Astrocyte (in vitro differentiated cells and primary cell): Measurements from ENCODE around the gene HLF. TPM values are rescaled to one million over a fixed set of nuclear protein-coding genes. Genes with fewer than 3 reads are reported as not detected.

Source experiments
- DNase-seq: peaks from one replicate; pipeline ENCODE4 v3.0.0-alpha.2; 2010; ENCODE audit warnings: low read depth
- FAIRE-seq: peaks from 2 replicates; lab custom pipeline; 2011; peaks lifted over from hg19 to GRCh38; lab: Jason Lieb, UNC
- H2AFZ ChIP-seq: 2 replicates; pipeline ENCODE4 v1.6.0; 2012; ENCODE audit warnings: low read depth, low read length, inconsistent platforms
- H3K27ac ChIP-seq: 2 replicates; pipeline ENCODE4 v1.5.1; 2011; ENCODE audit warnings: low read depth, low read length, inconsistent platforms
- H3K27me3 ChIP-seq: 2 replicates; pipeline ENCODE4 v1.6.0; 2011; ENCODE audit warnings: low read length, inconsistent platforms; ENCODE audit not compliant: insufficient read depth
- H3K36me3 ChIP-seq: 2 replicates; pipeline ENCODE4 v1.5.1; 2011; ENCODE audit warnings: low read length, inconsistent platforms; ENCODE audit not compliant: insufficient read depth
- H3K4me1 ChIP-seq: 2 replicates; pipeline ENCODE4 v1.5.1; 2011; ENCODE audit warnings: low read length, inconsistent platforms; ENCODE audit not compliant: insufficient read depth
- H3K4me2 ChIP-seq: 2 replicates; pipeline ENCODE4 v1.6.0; 2012; ENCODE audit warnings: low read length, inconsistent platforms
- H3K4me3 ChIP-seq: 2 replicates; pipeline ENCODE4 v1.5.1; 2011; ENCODE audit warnings: low read depth, mild to moderate bottlenecking, low read length, inconsistent platforms; ENCODE audit not compliant: insufficient read depth
- H3K79me2 ChIP-seq: 2 replicates; pipeline ENCODE4 v1.6.0; 2012; ENCODE audit warnings: mild to moderate bottlenecking, low read length, inconsistent platforms; ENCODE audit not compliant: insufficient read depth
- H3K9ac ChIP-seq: 2 replicates; pipeline ENCODE4 v1.6.0; 2012; ENCODE audit warnings: mild to moderate bottlenecking, low read length, inconsistent platforms
- H3K9me3 ChIP-seq: 2 replicates; pipeline ENCODE4 v1.5.1; 2012; ENCODE audit warnings: low read depth, mild to moderate bottlenecking, low read length, inconsistent platforms; ENCODE audit not compliant: insufficient read depth
- H4K20me1 ChIP-seq: 2 replicates; pipeline ENCODE4 v1.6.0; 2012; ENCODE audit warnings: low read length, inconsistent platforms; ENCODE audit not compliant: insufficient read depth
- H3K27ac Mint-ChIP-seq: one replicate; pipeline ENCODE4 v1.8.0; 2021; ENCODE audit warnings: mild to moderate bottlenecking, mixed read lengths; ENCODE audit not compliant: unreplicated experiment
- H3K27me3 Mint-ChIP-seq: one replicate; pipeline ENCODE4 v1.8.0; 2021; ENCODE audit warnings: low read depth, mixed read lengths; ENCODE audit not compliant: unreplicated experiment
- H3K36me3 Mint-ChIP-seq: one replicate; pipeline ENCODE4 v1.8.0; 2021; ENCODE audit warnings: low read depth, mixed read lengths; ENCODE audit not compliant: unreplicated experiment
- H3K4me1 Mint-ChIP-seq: one replicate; pipeline ENCODE4 v1.8.0; 2021; ENCODE audit warnings: low read depth, mixed read lengths; ENCODE audit not compliant: unreplicated experiment
- H3K4me3 Mint-ChIP-seq: one replicate; pipeline ENCODE4 v1.8.0; 2021; ENCODE audit warnings: mild to moderate bottlenecking, moderate library complexity, mixed read lengths; ENCODE audit not compliant: unreplicated experiment
- H3K9me3 Mint-ChIP-seq: one replicate; pipeline ENCODE4 v1.8.0; 2021; ENCODE audit warnings: mild to moderate bottlenecking, mixed read lengths; ENCODE audit not compliant: unreplicated experiment
- EZH2 ChIP-seq: IDR thresholded peaks from 2 replicates; pipeline ENCODE4 v1.6.1; 2012; ENCODE audit warnings: mild to moderate bottlenecking, low read length, inconsistent platforms; ENCODE audit not compliant: insufficient read depth
- total RNA-seq: library from RNA; stranded (reverse); gene quantifications from 2 replicates; pipeline ENCODE4 v1.2.1, GENCODE V29; 2021
- TF ChIP-seq, protein P1 (sequence below): IDR thresholded peaks from 2 replicates; pipeline ENCODE4 v1.5.1; 2011; ENCODE audit warnings: low read depth, mild to moderate bottlenecking, inconsistent platforms, low read length, moderate library complexity; ENCODE audit not compliant: insufficient read depth

Gene HLF
- total RNA-seq, 1 donor from 2014 or later = not detected

DNA sequence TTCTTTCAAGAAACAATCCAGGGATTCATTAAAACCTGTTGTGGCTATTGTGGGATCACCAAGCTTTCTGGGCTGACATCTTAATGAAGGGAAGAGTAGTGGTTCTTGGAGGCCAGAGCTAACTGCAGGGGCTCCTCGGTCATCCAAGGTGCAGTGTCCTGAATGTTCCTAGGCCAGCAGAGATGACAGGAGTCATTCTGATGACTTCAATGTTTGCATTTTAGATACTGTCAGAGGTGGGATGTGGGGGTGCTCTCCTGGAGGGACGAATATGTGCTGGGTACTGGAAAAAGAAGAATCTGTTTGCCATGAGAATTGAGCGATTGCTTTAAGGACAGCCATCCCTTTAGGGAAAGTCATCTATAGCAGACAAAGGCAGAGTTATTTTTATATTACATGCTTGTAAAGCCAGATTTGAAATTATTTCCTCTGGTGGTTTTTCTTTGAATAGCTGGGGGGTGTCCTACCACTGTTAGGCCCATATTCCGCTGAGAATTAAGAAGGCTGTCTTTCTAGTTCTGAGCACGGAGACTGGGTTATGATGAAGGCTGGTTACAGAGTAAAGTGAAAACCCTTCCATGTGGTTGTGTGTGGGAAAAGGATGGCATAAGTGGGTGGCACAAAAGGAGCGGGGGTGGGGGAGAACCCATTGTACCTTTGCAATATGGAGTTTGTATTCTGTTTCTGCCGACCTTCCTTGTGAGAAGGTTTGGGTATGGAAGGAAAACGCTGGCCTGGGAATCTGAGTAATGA, 7.4 kb downstream of the HLF start:
- Histone ChIP-seq H3K9ac (no peak overlapping the region), H3K79me2 (no peaks in the 10 kb centered on the region), H2AFZ (no peak overlapping the region), H3K4me3 (no peak overlapping the region), H3K27me3 (peaks cover 5% of the 10 kb centered on the region), H3K4me2 (no peak overlapping the region), H3K4me1 (peaks cover 5% of the 10 kb centered on the region), H3K9me3 (no peaks in the 10 kb centered on the region), H3K27ac (no peak overlapping the region), H4K20me1 (no peaks in the 10 kb centered on the region), H3K36me3 (no peaks in the 10 kb centered on the region)
- DNase-seq = no peak
- no peak overlapping the region for H3K4me3 Mint-ChIP-seq
- no peak overlapping the region for H3K27ac Mint-ChIP-seq
- no peak for FAIRE-seq
- no peaks in the 10 kb centered on the region for H3K9me3 Mint-ChIP-seq
- H3K4me1 Mint-ChIP-seq = no peaks in the 10 kb centered on the region
- no peaks in the 10 kb centered on the region for H3K36me3 Mint-ChIP-seq
- TF ChIP-seq, protein P1, sequence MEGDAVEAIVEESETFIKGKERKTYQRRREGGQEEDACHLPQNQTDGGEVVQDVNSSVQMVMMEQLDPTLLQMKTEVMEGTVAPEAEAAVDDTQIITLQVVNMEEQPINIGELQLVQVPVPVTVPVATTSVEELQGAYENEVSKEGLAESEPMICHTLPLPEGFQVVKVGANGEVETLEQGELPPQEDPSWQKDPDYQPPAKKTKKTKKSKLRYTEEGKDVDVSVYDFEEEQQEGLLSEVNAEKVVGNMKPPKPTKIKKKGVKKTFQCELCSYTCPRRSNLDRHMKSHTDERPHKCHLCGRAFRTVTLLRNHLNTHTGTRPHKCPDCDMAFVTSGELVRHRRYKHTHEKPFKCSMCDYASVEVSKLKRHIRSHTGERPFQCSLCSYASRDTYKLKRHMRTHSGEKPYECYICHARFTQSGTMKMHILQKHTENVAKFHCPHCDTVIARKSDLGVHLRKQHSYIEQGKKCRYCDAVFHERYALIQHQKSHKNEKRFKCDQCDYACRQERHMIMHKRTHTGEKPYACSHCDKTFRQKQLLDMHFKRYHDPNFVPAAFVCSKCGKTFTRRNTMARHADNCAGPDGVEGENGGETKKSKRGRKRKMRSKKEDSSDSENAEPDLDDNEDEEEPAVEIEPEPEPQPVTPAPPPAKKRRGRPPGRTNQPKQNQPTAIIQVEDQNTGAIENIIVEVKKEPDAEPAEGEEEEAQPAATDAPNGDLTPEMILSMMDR = no peak
- TF ChIP-seq EZH2 = no peak
- H3K27me3 Mint-ChIP-seq = peaks cover 35% of the 10 kb centered on the region

DNA sequence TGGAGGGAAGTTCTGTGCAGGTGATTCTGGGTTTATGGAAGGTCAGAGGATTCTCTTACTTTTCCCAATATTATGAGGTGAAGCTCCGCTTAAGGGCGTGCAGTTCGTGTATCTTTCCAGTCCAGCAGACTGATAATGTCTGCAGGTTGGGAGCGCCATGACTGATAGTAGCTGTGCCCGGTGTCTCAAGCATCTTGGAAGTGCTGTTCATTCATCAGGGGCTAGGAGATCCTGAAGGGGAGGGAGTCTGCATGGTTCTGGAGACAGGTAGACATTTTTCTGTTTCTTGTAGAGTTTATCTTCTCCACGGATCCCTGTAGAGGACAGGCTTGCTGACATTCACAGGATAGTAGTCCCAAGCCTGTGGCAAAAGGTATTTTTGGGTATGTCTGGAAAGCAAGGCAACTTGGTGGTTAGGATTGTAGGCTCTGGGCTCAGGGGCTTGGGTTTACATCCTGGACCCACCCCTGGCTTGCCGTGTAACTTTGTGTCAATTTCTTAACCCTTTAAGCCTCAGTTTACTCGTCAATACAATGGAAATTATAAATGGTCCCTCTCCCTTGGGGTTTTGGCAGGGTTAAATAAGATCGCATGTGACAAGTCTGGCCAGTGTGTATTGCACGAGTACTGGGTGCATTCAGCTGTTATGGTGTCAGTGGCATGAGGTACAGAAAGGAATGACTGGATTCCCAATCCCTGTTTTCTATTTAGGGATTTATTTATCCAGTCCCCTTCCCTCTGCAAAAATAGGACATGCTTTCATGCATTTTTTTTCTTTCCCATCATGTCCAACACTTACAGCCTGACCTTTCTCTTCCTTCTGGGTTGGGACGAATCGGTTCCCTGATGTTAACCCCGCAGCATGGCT, 8.2 kb downstream of the HLF start:
- DNase-seq = no peak
- Histone ChIP-seq H3K27me3 (peaks cover 2% of the 10 kb centered on the region), H3K9ac (no peak overlapping the region), H3K4me2 (no peak overlapping the region), H4K20me1 (no peaks in the 10 kb centered on the region), H3K9me3 (no peaks in the 10 kb centered on the region), H3K36me3 (no peaks in the 10 kb centered on the region), H3K79me2 (no peaks in the 10 kb centered on the region), H3K27ac (no peak overlapping the region), H3K4me3 (no peak overlapping the region), H2AFZ (no peak overlapping the region), H3K4me1 (peaks cover 5% of the 10 kb centered on the region)
- H3K9me3 Mint-ChIP-seq = no peaks in the 10 kb centered on the region
- H3K4me3 Mint-ChIP-seq = no peak overlapping the region
- H3K4me1 Mint-ChIP-seq = no peaks in the 10 kb centered on the region
- H3K27me3 Mint-ChIP-seq = peaks cover 28% of the 10 kb centered on the region
- H3K36me3 Mint-ChIP-seq = no peaks in the 10 kb centered on the region
- no peak for FAIRE-seq
- H3K27ac Mint-ChIP-seq = no peak overlapping the region
- TF ChIP-seq, protein P1 = no peak
- no peak for TF ChIP-seq EZH2
